GM23338 (cell line): Measurements from ENCODE around the gene SUSD1.
"Not testable (repeated sequence)": the region's sequence is repeated elsewhere in the genome, so short reads cannot be mapped to it uniquely, and the experiment has no call there.

Experiments used
- CTCF ChIP-seq, 2 experiments: fragments of 200-600 bp in 1 of 2; sonication (generic) in 1 of 2; conservative IDR thresholded peaks; 2 replicates each; pipeline versions ENCODE4 v1.5.1 to v1.6.1; 2016 to 2017; ENCODE audit warnings: antibody characterized with exemption in 2 of 2, low read depth in 2 of 2, mild to moderate bottlenecking in 2 of 2, moderate library complexity in 1 of 2
- EZH2 ChIP-seq: fragments of 200-600 bp; sonication (generic); IDR thresholded peaks from one replicate; pipeline ENCODE4 v1.8.0; 2017; ENCODE audit warnings: antibody characterized with exemption, mild to moderate bottlenecking, low read depth; ENCODE audit not compliant: unreplicated experiment
- POLR2AphosphoS5 ChIP-seq: IDR thresholded peaks from 2 replicates; pipeline ENCODE4 v1.6.1; 2016; ENCODE audit warnings: antibody characterized with exemption, low read depth
- REST ChIP-seq: IDR thresholded peaks from one replicate; pipeline ENCODE4 v1.6.1; 2018; ENCODE audit warnings: antibody characterized with exemption; ENCODE audit not compliant: unreplicated experiment
- ZNF114 ChIP-seq: fragments of 250-450 bp; sonication (Bioruptor Pico); IDR thresholded peaks from 2 replicates; pipeline ENCODE4 v1.5.0; 2020; ENCODE audit warnings: mild to moderate bottlenecking, moderate library complexity
- TF ChIP-seq, protein P1 (sequence below): IDR thresholded peaks from 2 replicates; pipeline ENCODE4 v1.6.1; 2016; ENCODE audit warnings: antibody characterized with exemption

DNA sequence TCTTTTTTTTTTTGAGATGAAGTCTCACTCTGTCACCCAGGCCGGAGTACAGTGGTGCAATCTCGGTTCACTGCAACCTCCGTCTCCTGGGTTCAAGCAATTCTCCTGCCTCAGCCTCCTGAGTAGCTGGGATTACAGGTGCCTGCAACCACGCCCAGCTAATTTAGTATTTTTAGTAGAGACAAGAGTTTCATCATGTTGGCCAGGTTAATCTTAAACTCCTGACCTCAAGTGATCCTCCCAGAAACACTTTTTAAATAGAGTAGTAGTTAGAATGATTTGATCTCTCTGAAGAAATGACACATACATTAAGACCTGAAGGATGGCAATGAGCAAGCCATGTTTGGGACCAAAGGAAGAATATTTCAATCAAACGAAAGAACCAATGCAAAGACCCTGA, 46.7 kb downstream of the SUSD1 start:
- not testable (repeated sequence) for TF ChIP-seq CTCF (conservative IDR thresholded peaks at IDR 0.05; ENCODE audit: low read depth in 2 of 2); EZH2; POLR2AphosphoS5; REST; ZNF114 (CRISPR knock-in tag)
- TF ChIP-seq, protein P1, sequence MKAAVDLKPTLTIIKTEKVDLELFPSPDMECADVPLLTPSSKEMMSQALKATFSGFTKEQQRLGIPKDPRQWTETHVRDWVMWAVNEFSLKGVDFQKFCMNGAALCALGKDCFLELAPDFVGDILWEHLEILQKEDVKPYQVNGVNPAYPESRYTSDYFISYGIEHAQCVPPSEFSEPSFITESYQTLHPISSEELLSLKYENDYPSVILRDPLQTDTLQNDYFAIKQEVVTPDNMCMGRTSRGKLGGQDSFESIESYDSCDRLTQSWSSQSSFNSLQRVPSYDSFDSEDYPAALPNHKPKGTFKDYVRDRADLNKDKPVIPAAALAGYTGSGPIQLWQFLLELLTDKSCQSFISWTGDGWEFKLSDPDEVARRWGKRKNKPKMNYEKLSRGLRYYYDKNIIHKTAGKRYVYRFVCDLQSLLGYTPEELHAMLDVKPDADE, result not testable (repeated sequence)
